IPS-18a (cell line): ENCODE measurements around the gene HRG.
A peak's percentile ranks its signal among the peaks of the same experiment; 100 is the strongest.
"Not testable (repeated sequence)": the region's sequence is repeated elsewhere in the genome, so short reads cannot be mapped to it uniquely, and the experiment has no call there.

Experiments
- H3K27ac ChIP-seq: one replicate; pipeline ENCODE4 v1.5.1; 2013; ENCODE audit warnings: low read length
- H3K27me3 ChIP-seq: one replicate; pipeline ENCODE4 v1.6.1; 2013; ENCODE audit warnings: mild to moderate bottlenecking, low read length; ENCODE audit not compliant: control insufficient read depth, insufficient read depth
- H3K36me3 ChIP-seq: one replicate; pipeline ENCODE4 v1.6.1; 2013; ENCODE audit warnings: low read depth, low read length; ENCODE audit not compliant: control insufficient read depth
- H3K4me1 ChIP-seq: one replicate; pipeline ENCODE4 v1.6.1; 2013; ENCODE audit warnings: low read depth, low read length; ENCODE audit not compliant: control insufficient read depth
- H3K4me3 ChIP-seq: one replicate; pipeline ENCODE4 v1.5.1; 2013; ENCODE audit warnings: low read length
- H3K9ac ChIP-seq: one replicate; pipeline ENCODE4 v1.6.1; 2013; ENCODE audit warnings: mild to moderate bottlenecking, low read length, moderate library complexity
- H3K9me3 ChIP-seq: one replicate; pipeline ENCODE4 v1.6.1; 2013; ENCODE audit warnings: low read depth, low read length; ENCODE audit not compliant: control insufficient read depth

HRG gene

GRCh38 chr3:186664119-186664495 lies 1.7 kb upstream of the HRG start:
- no peaks in the 10 kb centered on the region for H3K9me3 ChIP-seq
- no peak overlapping the region for H3K9ac ChIP-seq
- H3K27me3 ChIP-seq = no peaks in the 10 kb centered on the region
- H3K36me3 ChIP-seq = no peaks in the 10 kb centered on the region
- peak overlapping the region; percentile 9 for H3K4me3 ChIP-seq
- H3K4me1 ChIP-seq = peaks cover 15% of the 10 kb centered on the region
- H3K27ac ChIP-seq = no peak overlapping the region

DNA sequence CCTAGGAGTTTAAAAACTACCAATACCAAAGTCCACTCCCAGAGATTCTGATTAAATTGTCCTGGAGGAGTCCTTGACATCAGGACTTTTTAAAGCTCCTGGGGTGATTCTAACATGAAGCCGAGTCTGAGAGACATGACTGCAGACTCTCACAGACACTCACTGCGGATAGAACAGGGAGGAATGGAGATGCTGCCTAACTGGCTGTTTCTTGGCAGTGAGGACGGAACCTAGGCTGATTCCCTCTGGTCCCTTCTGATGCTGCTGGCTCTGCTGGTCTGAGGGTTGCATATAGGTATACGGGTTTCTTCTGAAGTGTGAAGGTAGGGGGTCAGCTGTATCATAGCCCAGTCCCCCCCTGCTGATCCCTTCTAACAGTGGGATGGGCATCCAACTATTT lies 1.3 kb upstream of the HRG start:
- Histone ChIP-seq H3K36me3 (no peaks in the 10 kb centered on the region), H3K4me1 (peaks cover 15% of the 10 kb centered on the region), H3K9ac (no peak overlapping the region), H3K9me3 (no peaks in the 10 kb centered on the region), H3K4me3 (peak overlapping the region; percentile 9), H3K27ac (no peak overlapping the region), H3K27me3 (no peaks in the 10 kb centered on the region)

DNA sequence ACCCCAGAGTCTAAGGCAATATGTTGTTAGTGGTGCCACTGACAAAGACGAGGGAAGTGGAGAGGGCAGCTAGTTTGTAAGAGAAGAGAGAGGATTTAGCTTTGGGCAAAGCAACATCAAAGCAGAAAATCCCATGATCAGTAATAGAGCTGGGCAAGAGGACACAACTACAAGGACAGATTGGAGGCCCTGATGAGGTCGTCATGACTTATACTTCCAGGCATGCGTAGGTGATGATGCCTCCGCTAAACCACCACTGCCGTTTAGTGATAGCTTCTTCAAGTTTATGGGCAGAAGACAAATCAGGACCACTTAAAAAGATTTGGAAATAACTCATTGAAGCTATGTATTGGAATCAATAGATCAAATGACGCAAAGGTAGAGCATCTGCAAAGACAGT lies 2.6 kb downstream of the HRG start:
- no peaks in the 10 kb centered on the region for H3K27me3 ChIP-seq
- H3K4me3 ChIP-seq = no peak overlapping the region
- no peaks in the 10 kb centered on the region for H3K36me3 ChIP-seq
- H3K9me3 ChIP-seq = no peaks in the 10 kb centered on the region
- H3K27ac ChIP-seq = no peak overlapping the region
- H3K4me1 ChIP-seq = peaks cover 14% of the 10 kb centered on the region
- H3K9ac ChIP-seq = no peak overlapping the region

DNA sequence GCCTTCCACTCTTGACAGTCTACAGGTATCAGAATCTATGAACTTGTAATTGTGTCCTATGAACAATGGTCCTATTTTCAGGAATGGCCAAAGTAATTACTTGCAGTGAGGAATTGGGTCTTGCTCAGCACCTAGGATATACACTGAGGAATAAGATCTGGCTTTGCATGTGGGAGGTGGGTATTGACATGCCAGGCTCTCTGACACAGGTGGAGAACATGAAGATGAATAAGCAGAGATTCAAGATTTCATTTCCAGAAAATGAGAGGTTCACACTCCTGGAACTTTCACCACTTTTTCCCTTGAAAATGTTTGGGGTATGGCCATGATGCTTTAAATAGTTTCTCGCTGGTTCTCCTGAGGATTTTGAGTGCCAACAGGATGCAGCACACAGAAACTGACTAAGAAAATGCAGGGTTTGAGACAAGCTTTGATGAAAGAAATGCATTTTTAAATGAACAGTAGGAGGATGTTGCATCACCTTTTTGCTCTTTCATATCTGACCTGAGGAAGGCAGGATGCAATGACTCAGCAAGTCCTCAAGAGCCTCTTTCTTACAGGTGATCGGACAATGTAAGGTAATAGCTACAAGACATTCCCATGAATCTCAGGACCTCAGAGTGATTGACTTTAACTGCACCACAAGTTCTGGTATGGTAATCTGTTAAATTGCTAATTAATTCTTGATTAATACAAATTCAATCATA lies 3.7 kb downstream of the HRG start:
- Histone ChIP-seq H3K9me3 (no peaks in the 10 kb centered on the region), H3K27me3 (no peaks in the 10 kb centered on the region), H3K9ac (no peak overlapping the region), H3K27ac (no peak overlapping the region), H3K4me3 (no peak overlapping the region), H3K36me3 (no peaks in the 10 kb centered on the region), H3K4me1 (peaks cover 3% of the 10 kb centered on the region)

- no peak overlapping the region for H3K27ac ChIP-seq
- H3K27me3 ChIP-seq = no peaks in the 10 kb centered on the region
- H3K4me3 ChIP-seq = no peak overlapping the region
- no peaks in the 10 kb centered on the region for H3K36me3 ChIP-seq
- no peaks in the 10 kb centered on the region for H3K9me3 ChIP-seq
- H3K9ac ChIP-seq = no peak overlapping the region
- H3K4me1 ChIP-seq = no peaks in the 10 kb centered on the region
Observed at GRCh38 chr3:186670155-186670554, 4.3 kb downstream of the HRG start.

- no peaks in the 10 kb centered on the region for H3K4me1 ChIP-seq
- no peaks in the 10 kb centered on the region for H3K36me3 ChIP-seq
- no peak overlapping the region for H3K9ac ChIP-seq
- no peaks in the 10 kb centered on the region for H3K27me3 ChIP-seq
- no peaks in the 10 kb centered on the region for H3K9me3 ChIP-seq
- H3K4me3 ChIP-seq = no peak overlapping the region
- H3K27ac ChIP-seq = no peak overlapping the region
Observed at GRCh38 chr3:186671051-186671450, 5.2 kb downstream of the HRG start.

- Histone ChIP-seq H3K4me3 (no peak overlapping the region), H3K27ac (no peak overlapping the region)
Observed at GRCh38 chr3:186678604-186679003, 12.8 kb downstream of the HRG start.

GRCh38 chr3:186679151-186679550 lies 13.3 kb downstream of the HRG start:
- Histone ChIP-seq H3K27me3 (no peaks in the 10 kb centered on the region), H3K4me3 (no peak overlapping the region), H3K36me3 (no peaks in the 10 kb centered on the region), H3K4me1 (no peaks in the 10 kb centered on the region), H3K9ac (no peak overlapping the region), H3K9me3 (no peaks in the 10 kb centered on the region), H3K27ac (no peak overlapping the region)

More at GRCh38 chr3:186678604-186679003, 12.8 kb downstream of the HRG start:
- Histone ChIP-seq H3K36me3 (no peaks in the 10 kb centered on the region), H3K4me1 (no peaks in the 10 kb centered on the region), H3K9me3 (no peaks in the 10 kb centered on the region), H3K27me3 (no peaks in the 10 kb centered on the region), H3K9ac (no peak overlapping the region)

DNA sequence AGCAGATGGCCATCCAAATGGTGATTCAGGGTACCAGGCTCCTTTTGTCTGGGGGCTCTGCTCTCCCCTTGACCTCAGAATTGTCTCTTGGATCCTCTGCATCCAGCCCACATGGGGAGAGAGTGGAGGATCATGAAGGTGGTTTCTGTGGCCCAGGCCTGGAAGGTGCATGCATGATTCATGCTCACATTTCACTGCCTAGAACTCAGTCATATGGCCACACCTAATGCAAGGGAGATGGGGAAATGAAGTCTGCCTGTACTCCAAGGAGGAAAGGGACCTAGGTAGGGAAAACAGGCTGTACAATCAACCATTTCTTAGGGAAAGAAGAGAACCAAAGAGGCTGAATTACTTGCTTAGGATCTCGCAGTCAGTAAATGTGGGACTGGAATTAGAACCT lies 15.1 kb downstream of the HRG start:
- no peaks in the 10 kb centered on the region for H3K36me3 ChIP-seq
- no peak overlapping the region for H3K9ac ChIP-seq
- no peak overlapping the region for H3K27ac ChIP-seq
- H3K4me1 ChIP-seq = no peaks in the 10 kb centered on the region
- H3K4me3 ChIP-seq = no peak overlapping the region
- H3K27me3 ChIP-seq = no peaks in the 10 kb centered on the region
- H3K9me3 ChIP-seq = no peaks in the 10 kb centered on the region

DNA sequence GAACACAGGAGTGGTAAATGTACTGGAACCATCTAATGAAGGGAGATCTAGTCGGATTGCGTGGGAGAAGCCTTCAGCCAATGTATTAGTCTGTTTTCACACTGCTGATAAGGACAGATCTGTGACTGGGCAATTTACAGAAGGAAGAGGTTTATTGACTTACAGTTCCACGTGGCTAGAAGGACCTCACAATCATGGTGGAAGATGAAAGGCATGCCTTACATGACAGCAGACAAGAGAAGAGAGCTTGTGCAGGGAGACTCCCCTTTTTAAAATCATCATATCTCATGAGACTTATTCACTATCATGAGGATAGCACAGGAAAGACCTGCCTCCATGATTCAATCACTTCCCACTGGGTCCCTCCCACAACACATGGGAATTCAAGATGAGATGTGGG lies 17.0 kb downstream of the HRG start:
- Histone ChIP-seq H3K4me1 (no peaks in the 10 kb centered on the region), H3K9ac (no peak overlapping the region), H3K4me3 (no peak overlapping the region), H3K9me3 (no peaks in the 10 kb centered on the region), H3K27ac (no peak overlapping the region), H3K27me3 (no peaks in the 10 kb centered on the region), H3K36me3 (no peaks in the 10 kb centered on the region)

DNA sequence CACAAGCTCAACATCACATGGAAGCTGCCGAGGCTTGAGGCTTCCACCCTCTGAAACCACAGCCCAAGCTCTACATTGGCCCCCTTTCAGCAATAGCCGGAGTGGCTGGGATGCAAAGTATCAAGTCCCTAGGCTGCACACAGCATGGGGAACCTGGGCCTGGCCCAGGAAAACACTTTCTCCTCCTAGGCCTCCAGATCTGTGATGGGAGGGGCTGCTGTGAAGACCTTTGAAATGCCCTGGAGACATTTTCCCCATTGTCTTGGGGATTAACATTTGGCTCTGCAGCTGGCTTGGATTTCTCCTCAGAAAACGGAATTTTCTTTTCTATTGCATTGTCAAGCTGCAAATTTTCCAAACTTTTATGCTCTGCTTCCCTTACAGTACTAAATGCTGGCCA lies 18.2 kb downstream of the HRG start:
- Histone ChIP-seq H3K4me1 (no peaks in the 10 kb centered on the region), H3K9ac (no peak overlapping the region), H3K36me3 (no peaks in the 10 kb centered on the region), H3K4me3 (no peak overlapping the region), H3K27me3 (no peaks in the 10 kb centered on the region), H3K27ac (no peak overlapping the region), H3K9me3 (no peaks in the 10 kb centered on the region)

- not testable (repeated sequence) for H3K36me3 ChIP-seq, H3K9me3 ChIP-seq, H3K27me3 ChIP-seq, H3K9ac ChIP-seq, H3K4me1 ChIP-seq, H3K27ac ChIP-seq, H3K4me3 ChIP-seq
Observed at GRCh38 chr3:186686475-186686874, 20.7 kb downstream of the HRG start.
